ENCODE measurements around the gene PKNOX2.

The PKNOX2 gene

DNA sequence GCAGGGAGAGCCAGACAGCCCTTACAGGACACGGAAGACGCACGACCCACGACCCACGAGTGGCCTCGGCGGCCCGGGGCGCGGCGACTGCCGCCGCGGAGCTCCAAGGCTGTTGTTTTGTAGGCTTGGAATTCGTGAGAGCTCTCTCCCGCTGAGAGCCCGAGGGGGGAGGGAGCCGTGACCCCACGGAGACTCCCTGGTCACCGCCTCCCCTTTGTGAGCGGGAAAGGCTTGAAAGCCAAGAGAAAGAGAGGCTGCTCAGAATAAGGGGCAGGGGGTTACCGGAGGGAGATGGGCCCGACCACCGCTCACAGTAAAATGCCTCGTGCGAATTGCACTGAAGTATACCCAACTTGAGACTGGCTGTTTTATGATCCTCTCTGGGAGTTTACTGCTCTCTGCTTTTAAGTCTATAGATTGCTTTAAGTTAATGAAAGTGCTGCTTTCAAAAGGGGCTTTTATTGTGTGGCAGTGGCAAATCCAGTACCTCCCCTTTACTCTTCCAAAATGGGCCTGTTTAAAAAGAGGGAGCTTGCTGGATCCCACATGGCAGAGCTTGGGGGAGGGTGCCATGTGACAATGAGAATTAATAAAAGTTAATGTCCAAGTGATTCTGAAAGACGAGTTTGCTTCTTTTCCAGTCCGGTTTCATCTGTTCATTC lies 2.9 kb downstream of the PKNOX2 start:
- no peak overlapping the region for H3K4me3 ChIP-seq (ENCODE audit: low read depth, low read length)

DNA sequence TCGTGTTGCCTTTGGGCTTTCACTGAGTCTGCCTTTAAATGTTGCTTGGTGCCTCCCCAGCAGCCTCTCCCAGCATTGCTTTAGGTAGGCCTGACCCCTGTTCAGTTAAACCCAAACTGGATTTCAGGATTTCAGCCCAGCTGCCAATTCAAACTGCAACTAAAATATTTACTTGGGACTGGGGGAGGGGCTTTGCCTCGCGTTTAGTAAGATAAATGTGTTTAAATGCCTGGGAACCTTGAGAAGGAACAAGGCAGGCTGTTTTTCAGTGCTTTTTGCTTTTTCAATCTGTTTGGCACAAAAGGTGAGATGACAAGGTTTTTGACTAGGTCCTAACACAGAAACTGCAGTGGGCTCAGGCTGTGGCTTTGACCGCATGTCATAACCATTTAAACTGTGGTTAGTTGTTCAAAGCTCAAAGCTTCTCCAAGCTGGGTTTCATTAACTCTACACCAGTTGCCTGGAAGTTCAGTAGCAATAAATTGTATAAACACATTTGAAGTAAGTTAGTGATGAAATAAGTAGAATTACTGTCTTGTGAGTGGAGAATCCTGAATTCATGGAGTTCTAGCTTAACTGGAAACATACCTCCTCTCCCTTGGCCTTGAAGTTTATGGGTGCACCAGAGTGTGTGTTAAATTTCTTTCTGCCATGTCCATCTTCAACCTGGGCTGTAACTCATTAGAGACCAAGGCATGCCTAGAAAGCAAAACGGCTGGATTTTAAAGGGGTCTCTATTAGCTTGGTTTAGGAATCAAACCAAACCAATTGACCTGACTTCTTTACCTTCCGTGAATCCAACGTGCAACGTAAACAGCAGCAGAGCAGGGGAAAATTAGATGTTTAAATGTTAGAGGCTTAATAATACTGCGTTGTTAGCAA lies 3.6 kb downstream of the PKNOX2 start:
- TF ChIP-seq, protein P1, sequence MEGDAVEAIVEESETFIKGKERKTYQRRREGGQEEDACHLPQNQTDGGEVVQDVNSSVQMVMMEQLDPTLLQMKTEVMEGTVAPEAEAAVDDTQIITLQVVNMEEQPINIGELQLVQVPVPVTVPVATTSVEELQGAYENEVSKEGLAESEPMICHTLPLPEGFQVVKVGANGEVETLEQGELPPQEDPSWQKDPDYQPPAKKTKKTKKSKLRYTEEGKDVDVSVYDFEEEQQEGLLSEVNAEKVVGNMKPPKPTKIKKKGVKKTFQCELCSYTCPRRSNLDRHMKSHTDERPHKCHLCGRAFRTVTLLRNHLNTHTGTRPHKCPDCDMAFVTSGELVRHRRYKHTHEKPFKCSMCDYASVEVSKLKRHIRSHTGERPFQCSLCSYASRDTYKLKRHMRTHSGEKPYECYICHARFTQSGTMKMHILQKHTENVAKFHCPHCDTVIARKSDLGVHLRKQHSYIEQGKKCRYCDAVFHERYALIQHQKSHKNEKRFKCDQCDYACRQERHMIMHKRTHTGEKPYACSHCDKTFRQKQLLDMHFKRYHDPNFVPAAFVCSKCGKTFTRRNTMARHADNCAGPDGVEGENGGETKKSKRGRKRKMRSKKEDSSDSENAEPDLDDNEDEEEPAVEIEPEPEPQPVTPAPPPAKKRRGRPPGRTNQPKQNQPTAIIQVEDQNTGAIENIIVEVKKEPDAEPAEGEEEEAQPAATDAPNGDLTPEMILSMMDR (IDR thresholded peaks at IDR 0.05; ENCODE audit: borderline replicate concordance, insufficient read depth, low read depth, low read length): no peak
- H3K4me3 ChIP-seq (ENCODE audit: low read depth, low read length): no peak overlapping the region

More for the DNA sequence above, 2.9 kb downstream of the PKNOX2 start:
- TF ChIP-seq, protein P1 (IDR thresholded peaks at IDR 0.05; ENCODE audit: borderline replicate concordance, insufficient read depth, low read depth, low read length): no peak

DNA sequence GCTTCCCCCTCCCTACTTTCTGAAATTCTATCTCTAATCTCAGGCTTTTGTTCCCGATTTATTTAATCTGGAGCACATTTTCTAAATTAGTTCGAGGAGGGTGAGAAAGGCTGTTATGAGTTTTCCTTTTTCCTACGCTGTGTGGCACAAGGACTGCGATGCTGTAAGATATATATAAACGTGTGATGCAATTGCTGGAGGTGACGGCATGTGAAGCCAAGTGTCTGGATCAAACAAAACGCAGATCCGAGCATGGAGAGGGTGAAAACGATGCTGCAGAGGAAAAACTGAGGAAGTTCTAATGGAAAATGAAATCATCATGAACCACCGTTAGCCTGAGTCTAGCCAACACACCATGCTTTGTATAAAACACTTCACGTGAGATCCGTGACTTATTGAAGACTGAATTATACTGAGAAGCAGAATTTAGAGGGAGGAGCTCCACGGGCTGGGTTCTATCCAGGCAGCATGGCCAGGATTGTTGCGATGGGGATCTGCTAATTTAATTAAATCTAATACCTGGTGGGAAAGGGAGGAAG lies 4.4 kb downstream of the PKNOX2 start:
- no peak overlapping the region for H3K4me3 ChIP-seq (ENCODE audit: low read depth, low read length)
- TF ChIP-seq, protein P1 (IDR thresholded peaks at IDR 0.05; ENCODE audit: borderline replicate concordance, insufficient read depth, low read depth, low read length): no peak

DNA sequence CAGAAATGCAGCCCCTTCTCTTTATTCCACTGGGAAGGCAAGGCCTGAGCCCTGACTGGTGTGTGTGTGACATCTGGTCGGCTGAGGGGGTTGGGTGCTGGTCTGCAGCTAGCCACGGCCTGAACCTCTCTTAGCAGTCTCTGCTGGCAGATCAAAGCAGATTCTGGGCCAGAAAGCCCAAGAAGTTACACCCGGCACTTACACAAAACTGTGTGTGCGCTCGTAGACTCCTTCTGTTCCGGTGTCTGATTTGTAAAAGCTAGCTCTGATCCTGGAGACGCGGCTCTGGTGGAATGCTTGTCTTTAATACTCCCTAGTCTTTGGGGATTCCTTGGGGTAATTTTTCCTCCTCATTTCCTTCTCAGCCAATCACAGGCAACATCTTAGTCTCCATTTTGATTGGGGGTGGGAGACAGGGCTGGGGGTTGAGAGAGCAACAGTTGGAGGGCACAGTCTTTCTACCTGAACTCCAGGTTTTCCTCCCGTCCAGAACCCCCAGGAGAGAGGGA lies 5.5 kb downstream of the PKNOX2 start:
- H3K4me3 ChIP-seq (ENCODE audit: low read depth, low read length): no peak overlapping the region
- TF ChIP-seq, protein P1 (IDR thresholded peaks at IDR 0.05; ENCODE audit: borderline replicate concordance, insufficient read depth, low read depth, low read length): no peak

DNA sequence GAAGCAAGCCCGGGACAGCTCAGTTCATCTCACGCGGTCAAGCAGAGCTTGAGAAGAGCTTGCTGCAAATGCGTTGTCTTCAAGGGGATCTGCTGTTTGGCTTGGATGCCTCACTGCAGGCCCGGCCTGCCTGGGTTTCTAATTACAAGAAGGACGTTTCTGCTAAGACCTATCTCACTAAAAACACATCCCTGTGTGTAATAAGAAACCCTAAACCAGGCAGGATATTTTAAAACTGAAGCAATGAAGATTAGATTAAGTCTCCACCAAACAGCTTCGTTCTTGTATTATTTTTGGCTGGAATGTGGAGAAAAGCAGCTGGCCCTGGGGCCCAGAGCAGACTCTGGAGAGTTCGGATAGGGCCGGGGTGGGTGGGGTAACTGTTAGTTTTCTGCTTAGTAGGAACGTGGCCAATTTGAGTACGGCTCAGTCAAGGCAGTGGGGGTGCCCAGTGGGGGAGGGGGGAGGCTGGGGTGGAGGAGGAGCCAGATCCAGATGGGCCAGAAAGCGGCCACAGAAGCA lies 6.0 kb downstream of the PKNOX2 start:
- TF ChIP-seq, protein P1 (IDR thresholded peaks at IDR 0.05; ENCODE audit: borderline replicate concordance, insufficient read depth, low read depth, low read length): no peak
- no peak overlapping the region for H3K4me3 ChIP-seq (ENCODE audit: low read depth, low read length)

DNA sequence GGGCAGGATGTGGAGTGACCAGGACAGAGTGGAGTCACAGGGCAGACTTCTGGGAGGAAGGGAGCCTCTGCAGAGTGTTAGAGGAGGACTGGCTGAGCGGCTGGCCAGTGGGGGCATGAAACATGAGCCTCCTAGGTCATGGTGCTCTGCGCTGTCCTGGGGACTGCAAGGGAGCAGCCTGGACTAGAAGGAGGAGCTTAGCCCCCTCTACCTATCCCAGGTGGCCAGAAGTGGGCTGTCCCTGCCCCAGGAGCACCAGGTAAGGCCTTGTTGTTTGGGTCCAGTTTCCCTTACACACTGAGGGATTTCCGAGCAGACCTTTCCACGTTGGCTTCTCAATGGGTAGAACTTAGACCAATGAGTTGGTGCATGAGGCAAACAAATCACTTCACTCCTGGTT lies 7.4 kb downstream of the PKNOX2 start:
- TF ChIP-seq, protein P1 (IDR thresholded peaks at IDR 0.05; ENCODE audit: borderline replicate concordance, insufficient read depth, low read depth, low read length): no peak
- no peak overlapping the region for H3K4me3 ChIP-seq (ENCODE audit: low read depth, low read length)

All from GM12875 (cell line).